Osteocyte (in vitro differentiated cells): ENCODE results near the gene TRIM65. TPM values are rescaled to one million over a fixed set of nuclear protein-coding genes. Genes with fewer than 3 reads are reported as not detected.

Source experiments
- DNase-seq: peaks from one replicate; pipeline ENCODE4 v3.0.0; 2021; ENCODE audit warnings: mixed read lengths; ENCODE audit not compliant: unreplicated experiment; ENCODE audit errors: extremely low spot score
- H3K27ac Mint-ChIP-seq: one replicate; pipeline ENCODE4 v1.8.0; 2021; ENCODE audit warnings: mild to moderate bottlenecking, mixed read lengths; ENCODE audit not compliant: unreplicated experiment
- H3K27me3 Mint-ChIP-seq: one replicate; pipeline ENCODE4 v1.8.0; 2021; ENCODE audit warnings: mixed read lengths; ENCODE audit not compliant: unreplicated experiment
- H3K36me3 Mint-ChIP-seq: one replicate; pipeline ENCODE4 v1.8.0; 2021; ENCODE audit warnings: mixed read lengths; ENCODE audit not compliant: unreplicated experiment
- H3K4me1 Mint-ChIP-seq: one replicate; pipeline ENCODE4 v1.8.0; 2021; ENCODE audit warnings: mixed read lengths; ENCODE audit not compliant: unreplicated experiment
- H3K4me3 Mint-ChIP-seq: one replicate; pipeline ENCODE4 v1.8.0; 2021; ENCODE audit warnings: mild to moderate bottlenecking, moderate library complexity, mixed read lengths; ENCODE audit not compliant: unreplicated experiment
- H3K9me3 Mint-ChIP-seq: one replicate; pipeline ENCODE4 v1.8.0; 2021; ENCODE audit warnings: mixed read lengths; ENCODE audit not compliant: unreplicated experiment
- CTCF ChIP-seq: fragments of 200-600 bp; sonication (generic); IDR thresholded peaks from 2 replicates; pipeline ENCODE4 v1.5.0; 2021; ENCODE audit warnings: antibody characterized with exemption, mild to moderate bottlenecking, moderate library complexity
- total RNA-seq: library from RNA; stranded (reverse); gene quantifications from 2 replicates; pipeline ENCODE4 v1.2.1, GENCODE V29; 2021

The TRIM65 gene
- total RNA-seq, 1 donor from 2014 or later = 26.3 TPM

DNA sequence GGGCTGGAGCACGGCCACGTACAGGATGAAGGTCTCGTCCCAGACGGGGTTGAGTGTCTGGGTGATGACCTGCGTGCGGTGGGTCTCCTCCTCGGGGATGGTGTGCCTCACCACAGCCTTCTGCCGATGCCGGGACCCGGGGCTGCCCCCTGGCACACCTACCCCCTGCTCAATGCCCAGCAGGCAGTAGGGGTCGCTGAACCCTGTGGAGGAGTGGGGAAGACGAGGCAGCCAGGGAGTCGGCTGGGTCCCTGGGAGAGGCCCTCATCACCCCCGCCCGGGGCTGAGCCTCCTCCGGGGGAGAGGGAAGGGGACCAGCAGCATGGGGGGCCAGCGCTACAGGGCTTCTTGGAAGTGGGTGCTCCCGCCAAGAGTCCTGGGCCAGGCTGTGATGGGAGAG lies 54.3 kb downstream of the TRIM65 start:
- Mint-ChIP-seq H3K27ac (no peak overlapping the region), H3K9me3 (no peaks in the 10 kb centered on the region), H3K27me3 (no peaks in the 10 kb centered on the region), H3K36me3 (peaks cover 9% of the 10 kb centered on the region), H3K4me3 (no peak overlapping the region), H3K4me1 (peaks cover 23% of the 10 kb centered on the region)
- no peak for TF ChIP-seq CTCF
- no peak for DNase-seq

DNA sequence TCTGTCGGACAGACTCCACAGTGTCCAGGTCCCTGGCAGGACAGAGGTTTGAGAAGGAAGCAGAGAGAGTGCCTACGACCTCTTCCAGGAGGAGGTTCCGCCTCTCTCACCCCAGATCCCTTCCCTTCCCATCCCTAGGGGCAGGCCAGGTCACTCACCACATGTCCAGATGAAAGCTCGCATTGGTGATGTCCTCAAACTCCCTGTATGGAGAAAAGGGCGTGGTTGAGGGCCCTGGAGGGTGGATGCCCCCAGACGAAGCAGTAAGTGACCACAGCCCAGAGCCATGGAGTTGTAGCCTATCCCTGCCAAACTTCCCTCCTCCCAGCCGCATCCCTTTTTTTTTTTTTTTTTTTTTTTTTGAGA lies 56.0 kb downstream of the TRIM65 start:
- H3K4me3 Mint-ChIP-seq = no peak overlapping the region
- DNase-seq = no peak
- no peaks in the 10 kb centered on the region for H3K27me3 Mint-ChIP-seq
- H3K9me3 Mint-ChIP-seq = no peaks in the 10 kb centered on the region
- no peak for TF ChIP-seq CTCF
- peaks cover 11% of the 10 kb centered on the region for H3K4me1 Mint-ChIP-seq
- peaks cover 2% of the 10 kb centered on the region for H3K36me3 Mint-ChIP-seq
- H3K27ac Mint-ChIP-seq = no peak overlapping the region

- Mint-ChIP-seq H3K9me3 (no peaks in the 10 kb centered on the region), H3K27ac (no peak overlapping the region), H3K36me3 (no peaks in the 10 kb centered on the region), H3K4me1 (peaks cover 5% of the 10 kb centered on the region), H3K27me3 (no peaks in the 10 kb centered on the region), H3K4me3 (no peak overlapping the region)
- no peak for DNase-seq
- TF ChIP-seq CTCF = no peak
Observed at GRCh38 chr17:75839942-75840798, 56.6 kb downstream of the TRIM65 start.

Other genes with a start within 250 kb of the TRIM65 start
- gene RECQL5, start 229.8 kb downstream of the TRIM65 start, total RNA-seq = 39.2 and 44.7 TPM in 2 replicates
- 88.1 and 103 TPM in 2 replicates for gene SAP30BP, start 229.6 kb downstream of the TRIM65 start, total RNA-seq
- 460 and 524 TPM in 2 replicates for gene ITGB4, start 175.5 kb downstream of the TRIM65 start, total RNA-seq
- 30.3 and 31.2 TPM in 2 replicates for gene GALK1, start 131.8 kb downstream of the TRIM65 start, total RNA-seq
- 35.1 and 38.2 TPM in 2 replicates for gene UNK, start 112.1 kb downstream of the TRIM65 start, total RNA-seq
- gene UNC13D, start 52.5 kb downstream of the TRIM65 start, total RNA-seq = 3.3 and 3.6 TPM in 2 replicates
- gene WBP2, start 41.6 kb downstream of the TRIM65 start, total RNA-seq = 83.1 and 88.2 TPM in 2 replicates
- 33.3 and 40.2 TPM in 2 replicates for gene TRIM47, start 18.4 kb downstream of the TRIM65 start, total RNA-seq
- 71.1 and 73.6 TPM in 2 replicates for gene MRPL38, start 7.9 kb upstream of the TRIM65 start, total RNA-seq
- 14.5 and 14.8 TPM in 2 replicates for gene FBF1, start 44.1 kb upstream of the TRIM65 start, total RNA-seq
- gene ACOX1, start 82.2 kb upstream of the TRIM65 start, total RNA-seq = 48.0 and 53.4 TPM in 2 replicates
- 23.7 and 25.2 TPM in 2 replicates for gene TEN1, start 82.3 kb upstream of the TRIM65 start, total RNA-seq
- gene CDK3, start 103.9 kb upstream of the TRIM65 start, total RNA-seq = 8.3 and 9.6 TPM in 2 replicates
- not detected in 2 replicates for gene EVPL, start 130.4 kb upstream of the TRIM65 start, total RNA-seq
- gene SRP68, start 175.6 kb upstream of the TRIM65 start, total RNA-seq = 73.7 and 74.7 TPM in 2 replicates
- gene GALR2, start 177.8 kb upstream of the TRIM65 start, total RNA-seq = not detected in 2 replicates
- not detected in 2 replicates for gene ZACN, start 182.2 kb upstream of the TRIM65 start, total RNA-seq
- 158 and 164 TPM in 2 replicates for gene EXOC7, start 206.8 kb upstream of the TRIM65 start, total RNA-seq
- gene FOXJ1, start 244.3 kb upstream of the TRIM65 start, total RNA-seq = 0.13 TPM in 2 replicates